Effector CD4-positive, alpha-beta T cell (primary cell): ENCODE measurements around the gene PPM1H.
"Not testable (repeated sequence)": the region's sequence is repeated elsewhere in the genome, so short reads cannot be mapped to it uniquely, and the experiment has no call there.

Experiments
- DNase-seq: peaks from one replicate; pipeline ENCODE4 v3.0.0-alpha.2; 2020

The PPM1H gene

GRCh38 chr12:62761658-62762057, 173.3 kb downstream of the PPM1H start:
- DNase-seq, result no peak

- no peak for DNase-seq
Measured at GRCh38 chr12:62760779-62761178, 174.2 kb downstream of the PPM1H start.

- DNase-seq, result not testable (repeated sequence)
Measured at GRCh38 chr12:62760341-62760740, 174.6 kb downstream of the PPM1H start.

GRCh38 chr12:62758216-62758615, 176.7 kb downstream of the PPM1H start:
- DNase-seq, result no peak

- no peak for DNase-seq
Measured at GRCh38 chr12:62757048-62757447, 177.9 kb downstream of the PPM1H start.

- no peak for DNase-seq
Measured at GRCh38 chr12:62754706-62755105, 180.2 kb downstream of the PPM1H start.

- DNase-seq, result no peak
Measured at GRCh38 chr12:62751810-62752155, 183.2 kb downstream of the PPM1H start.

GRCh38 chr12:62750941-62751809, 183.8 kb downstream of the PPM1H start:
- DNase-seq, result no peak

GRCh38 chr12:62749586-62749985, 185.4 kb downstream of the PPM1H start:
- DNase-seq, result no peak

- no peak for DNase-seq
Measured at GRCh38 chr12:62748941-62749468, 185.9 kb downstream of the PPM1H start.

GRCh38 chr12:62744551-62744950, 190.4 kb downstream of the PPM1H start:
- no peak for DNase-seq

- no peak for DNase-seq
Measured at GRCh38 chr12:62739266-62740015, 195.5 kb downstream of the PPM1H start.

- no peak for DNase-seq
Measured at GRCh38 chr12:62738616-62739015, 196.3 kb downstream of the PPM1H start.

GRCh38 chr12:62738105-62738504, 196.8 kb downstream of the PPM1H start:
- DNase-seq, result no peak

- no peak for DNase-seq
Measured at GRCh38 chr12:62737615-62738014, 197.3 kb downstream of the PPM1H start.

- no peak for DNase-seq
Measured at GRCh38 chr12:62737188-62737587, 197.8 kb downstream of the PPM1H start.

GRCh38 chr12:62736596-62736995, 198.4 kb downstream of the PPM1H start:
- no peak for DNase-seq

- no peak for DNase-seq
Measured at GRCh38 chr12:62732861-62733427, 202.0 kb downstream of the PPM1H start.

- no peak for DNase-seq
Measured at GRCh38 chr12:62731055-62731820, 203.7 kb downstream of the PPM1H start.

GRCh38 chr12:62730649-62731048, 204.3 kb downstream of the PPM1H start:
- DNase-seq, result no peak

GRCh38 chr12:62729579-62730544, 205.1 kb downstream of the PPM1H start:
- DNase-seq, result not testable (repeated sequence)
